ENCODE results near the gene MAP3K20. TPM values are rescaled to one million over a fixed set of nuclear protein-coding genes. Genes with fewer than 3 reads are reported as not detected.
"Not testable (repeated sequence)": the region's sequence is repeated elsewhere in the genome, so short reads cannot be mapped to it uniquely, and the experiment has no call there.

Gene MAP3K20
- total RNA-seq, 5 donors from 2014 or later (not counting 1 experiment from before 2014, with no cell fraction given): 1.1 to 3.0 (median 1.4) TPM

DNA sequence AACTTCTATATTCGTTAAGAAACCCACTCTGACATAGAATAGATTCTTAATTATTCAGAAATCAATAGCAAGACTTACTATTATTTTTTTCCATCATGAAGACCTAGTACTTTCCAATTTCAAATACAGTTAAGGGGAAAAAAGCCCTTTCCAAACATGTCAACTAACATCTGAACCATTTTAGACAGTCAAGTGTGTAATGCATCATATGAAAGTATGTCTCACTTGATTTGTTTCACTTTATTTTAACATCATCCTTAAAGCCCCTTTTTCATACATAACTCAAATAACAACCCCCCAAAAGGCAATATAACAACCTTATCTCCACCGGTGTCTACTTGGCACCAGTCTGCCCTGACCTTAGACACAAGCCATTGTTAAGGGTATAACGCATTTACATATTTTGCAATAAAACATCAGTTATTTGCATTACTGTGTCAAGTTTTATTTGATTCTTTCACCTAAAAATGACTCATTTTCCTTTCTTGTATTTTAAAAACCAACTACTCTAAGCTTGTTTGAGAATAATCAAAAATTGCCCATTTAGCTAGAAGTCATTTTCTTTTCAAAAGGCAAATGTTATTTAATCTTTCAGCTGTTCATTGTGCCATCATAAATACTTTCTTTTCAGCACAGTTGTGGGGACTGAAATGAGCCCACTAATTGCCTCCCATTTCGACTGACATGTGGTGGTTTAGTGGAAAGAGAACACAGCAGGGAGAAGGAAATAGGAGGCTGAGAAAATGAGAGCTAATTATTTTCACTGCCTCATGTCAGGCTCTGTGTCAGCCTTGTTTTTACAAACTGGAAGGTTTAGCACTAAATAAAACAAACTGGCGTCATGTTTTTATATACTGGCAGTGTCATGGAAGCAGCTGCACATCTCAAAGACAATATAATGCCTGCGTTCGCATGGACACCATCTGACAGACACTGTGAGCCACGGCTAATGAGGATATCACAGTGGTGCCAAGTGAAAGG, 174.3 kb downstream of the MAP3K20 start:
- Histone ChIP-seq H3K9me3 (no peaks in the 10 kb centered on the region), H3K27me3 (replicated peaks in 1 of 2; ENCODE audit: control insufficient read depth in 2 of 2, extremely low read depth in 1 of 2, insufficient read depth in 2 of 2, low read length in 1 of 2) (no peaks in the 10 kb centered on the region), H3K27ac (ENCODE audit: low read length) (no peak overlapping the region), H3K36me3 (ENCODE audit: control insufficient read depth in 2 of 2, extremely low read depth in 1 of 2, insufficient read depth in 1 of 2, low read length in 1 of 2) (no peaks in the 10 kb centered on the region), H3K4me1 (ENCODE audit: control insufficient read depth in 1 of 2, extremely low read depth in 1 of 2, insufficient read depth in 2 of 2, low read length in 2 of 2) (no peaks in the 10 kb centered on the region), H3K4me3 (ENCODE audit: control insufficient read depth in 1 of 2, extremely low read depth in 1 of 2, low read length in 1 of 2) (no peak overlapping the region)
- CTCF ChIA-PET: no interaction called here
- Mint-ChIP-seq H3K4me1 (no peaks in the 10 kb centered on the region), H3K36me3 (no peaks in the 10 kb centered on the region), H3K27ac (no peak overlapping the region), H3K27me3 (peaks cover 0 to 6% of the 10 kb centered on the region in 2 donors), H3K9me3 (no peaks in the 10 kb centered on the region), H3K4me3 (no peak overlapping the region)
- DNase-seq (no peak), ATAC-seq (replicated peaks in 1 of 4) (no peak)
- WGBS (ENCODE audit: insufficient coverage): 63% methylated on average over 4 of the region's 8 CpGs
- POLR2A ChIA-PET: no interaction called here

DNA sequence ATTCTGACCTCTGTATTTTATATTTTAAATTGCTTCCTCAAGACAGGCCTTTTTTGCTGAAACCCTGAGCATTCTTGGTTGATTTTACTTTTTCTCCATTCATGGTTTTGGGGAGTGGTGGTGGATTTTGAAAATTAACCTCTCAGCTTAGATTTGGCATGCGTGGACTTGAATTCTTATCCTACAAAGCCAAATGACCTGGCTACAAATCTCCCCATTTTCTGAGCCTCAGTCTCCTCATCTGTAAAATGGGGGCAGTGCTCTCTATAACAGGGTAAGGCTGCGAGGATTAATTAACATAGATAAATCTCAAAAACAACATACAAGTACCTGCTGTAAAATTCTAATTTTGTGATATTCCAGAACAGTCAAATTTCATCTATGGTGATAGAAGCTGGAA, 175.6 kb downstream of the MAP3K20 start:
- Histone ChIP-seq H3K27me3 (replicated peaks in 1 of 2; ENCODE audit: control insufficient read depth in 2 of 2, extremely low read depth in 1 of 2, insufficient read depth in 2 of 2, low read length in 1 of 2) (peaks cover 0 to 6% of the 10 kb centered on the region in 2 experiments), H3K4me1 (ENCODE audit: control insufficient read depth in 1 of 2, extremely low read depth in 1 of 2, insufficient read depth in 2 of 2, low read length in 2 of 2) (no peaks in the 10 kb centered on the region), H3K4me3 (ENCODE audit: control insufficient read depth in 1 of 2, extremely low read depth in 1 of 2, low read length in 1 of 2) (no peak overlapping the region), H3K36me3 (ENCODE audit: control insufficient read depth in 2 of 2, extremely low read depth in 1 of 2, insufficient read depth in 1 of 2, low read length in 1 of 2) (no peaks in the 10 kb centered on the region), H3K27ac (ENCODE audit: low read length) (no peak overlapping the region), H3K9me3 (no peaks in the 10 kb centered on the region)
- no peak for ATAC-seq (replicated peaks in 1 of 4)
- Mint-ChIP-seq H3K36me3 (no peaks in the 10 kb centered on the region), H3K4me3 (no peak overlapping the region), H3K4me1 (no peaks in the 10 kb centered on the region), H3K27me3 (peaks cover 6 to 8% of the 10 kb centered on the region in 2 donors), H3K27ac (no peak overlapping the region), H3K9me3 (no peaks in the 10 kb centered on the region)
- CTCF ChIA-PET: no interaction called here
- DNase-seq: no peak
- no CpG with 5 or more reads among the region's 2 CpGs for WGBS (ENCODE audit: insufficient coverage)
- POLR2A ChIA-PET: no interaction called here

DNA sequence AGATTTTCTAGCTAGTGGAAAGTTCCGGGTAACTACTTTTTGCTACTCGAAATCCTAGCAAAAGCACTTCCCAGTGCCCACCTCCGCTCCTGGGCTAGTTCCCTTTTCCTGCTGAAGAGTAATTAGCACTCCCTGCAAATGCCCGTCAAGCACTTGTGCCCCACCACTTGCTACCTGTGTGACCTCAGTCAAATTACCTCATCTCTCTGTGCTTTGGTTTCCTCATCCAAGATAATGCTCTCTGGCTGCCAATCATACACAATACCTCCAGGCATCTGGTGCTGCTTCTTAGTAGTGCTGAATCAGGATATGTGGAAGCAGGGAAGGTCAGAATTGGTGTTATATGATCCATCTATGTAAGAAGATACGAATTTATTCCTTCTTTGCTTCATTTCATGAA, 176.9 kb downstream of the MAP3K20 start:
- ChIA-PET CTCF (interaction anchor here in 1 of 2 donors (0.5 kb wide), 1 partner anchor 8 kb away, joined by 3 read pairs; no protein-coding TSS in a partner anchor), POLR2A (no interaction called here)
- Histone ChIP-seq H3K36me3 (ENCODE audit: control insufficient read depth in 2 of 2, extremely low read depth in 1 of 2, insufficient read depth in 1 of 2, low read length in 1 of 2) (no peaks in the 10 kb centered on the region), H3K9me3 (no peaks in the 10 kb centered on the region), H3K4me3 (ENCODE audit: control insufficient read depth in 1 of 2, extremely low read depth in 1 of 2, low read length in 1 of 2) (no peak overlapping the region), H3K27ac (ENCODE audit: low read length) (no peak overlapping the region), H3K27me3 (replicated peaks in 1 of 2; ENCODE audit: control insufficient read depth in 2 of 2, extremely low read depth in 1 of 2, insufficient read depth in 2 of 2, low read length in 1 of 2) (peaks cover 0 to 6% of the 10 kb centered on the region in 2 experiments), H3K4me1 (ENCODE audit: control insufficient read depth in 1 of 2, extremely low read depth in 1 of 2, insufficient read depth in 2 of 2, low read length in 2 of 2) (no peaks in the 10 kb centered on the region)
- DNase-seq (no peak), ATAC-seq (replicated peaks in 1 of 4) (no peak)
- Mint-ChIP-seq H3K9me3 (no peaks in the 10 kb centered on the region), H3K36me3 (no peaks in the 10 kb centered on the region), H3K4me3 (no peak overlapping the region), H3K4me1 (no peaks in the 10 kb centered on the region), H3K27me3 (peaks cover 6 to 8% of the 10 kb centered on the region in 2 donors), H3K27ac (no peak overlapping the region)
- WGBS (ENCODE audit: insufficient coverage): 94% methylated on average over 4 of the region's 5 CpGs

DNA sequence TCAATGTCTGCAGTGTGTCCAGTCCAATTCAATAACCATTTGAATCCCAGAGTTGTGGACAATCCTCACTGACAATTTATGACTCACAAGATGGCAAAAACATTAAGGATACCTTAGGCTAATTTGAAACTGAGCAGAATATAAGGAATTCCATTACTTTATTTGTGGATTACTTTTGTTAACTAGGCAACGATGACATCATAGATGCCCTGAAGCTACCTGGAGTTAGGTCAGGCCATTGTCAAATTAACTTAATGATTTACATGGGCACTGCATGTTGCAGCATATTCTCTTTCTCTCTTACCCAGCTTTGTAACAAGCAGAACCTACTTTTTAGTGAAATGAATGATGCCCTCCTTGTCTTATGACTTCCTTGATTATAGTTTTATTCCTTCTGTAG, 179.0 kb downstream of the MAP3K20 start:
- no peak overlapping the region for H3K27ac Mint-ChIP-seq
- WGBS (ENCODE audit: insufficient coverage): 100% methylated on average over 1 of the region's 1 CpG
- CTCF ChIA-PET: interaction anchor here in 1 of 2 donors (0.9 kb wide), 1 partner anchor 226 kb away, joined by 4 read pairs; no protein-coding TSS in a partner anchor

DNA sequence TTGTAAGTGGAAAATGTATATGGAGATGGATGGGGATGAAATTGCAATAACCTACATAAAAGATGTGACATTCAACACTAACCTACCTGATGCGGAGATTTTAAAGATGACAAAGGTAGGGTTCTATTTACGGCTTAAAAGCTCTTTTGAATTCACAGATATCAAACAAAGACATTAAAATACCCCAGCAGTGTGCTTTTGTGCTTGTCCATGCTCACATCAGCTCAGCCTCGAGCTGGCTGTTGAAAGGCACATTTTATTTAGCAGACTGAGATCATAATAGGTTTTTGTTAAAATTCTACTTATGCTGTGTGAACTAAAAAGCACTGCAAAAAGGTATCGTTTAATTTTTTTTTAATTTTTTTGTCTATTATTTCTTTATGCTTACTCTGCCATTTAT, 183.1 kb downstream of the MAP3K20 start:
- Mint-ChIP-seq H3K9me3 (no peaks in the 10 kb centered on the region), H3K27ac (no peak overlapping the region), H3K36me3 (no peaks in the 10 kb centered on the region), H3K4me1 (peaks cover 0 to 2% (median 0%) of the 10 kb centered on the region in 3 donors), H3K27me3 (peaks cover 0 to 8% of the 10 kb centered on the region in 2 donors), H3K4me3 (no peak overlapping the region)
- Histone ChIP-seq H3K27me3 (replicated peaks in 1 of 2; ENCODE audit: control insufficient read depth in 2 of 2, extremely low read depth in 1 of 2, insufficient read depth in 2 of 2, low read length in 1 of 2) (peaks cover 0 to 6% of the 10 kb centered on the region in 2 experiments), H3K36me3 (ENCODE audit: control insufficient read depth in 2 of 2, extremely low read depth in 1 of 2, insufficient read depth in 1 of 2, low read length in 1 of 2) (no peaks in the 10 kb centered on the region), H3K4me1 (ENCODE audit: control insufficient read depth in 1 of 2, extremely low read depth in 1 of 2, insufficient read depth in 2 of 2, low read length in 2 of 2) (no peaks in the 10 kb centered on the region), H3K27ac (ENCODE audit: low read length) (no peak overlapping the region), H3K9me3 (no peaks in the 10 kb centered on the region), H3K4me3 (ENCODE audit: control insufficient read depth in 1 of 2, extremely low read depth in 1 of 2, low read length in 1 of 2) (no peak overlapping the region)
- no CpG with 5 or more reads among the region's 4 CpGs for WGBS (ENCODE audit: insufficient coverage)
- ATAC-seq (replicated peaks in 1 of 4) (no peak), DNase-seq (no peak)
- ChIA-PET CTCF (no interaction called here), POLR2A (no interaction called here)

More for the DNA sequence above, 179.0 kb downstream of the MAP3K20 start:
- DNase-seq: no peak
- POLR2A ChIA-PET: no interaction called here
- Mint-ChIP-seq H3K4me3 (no peak overlapping the region), H3K36me3 (no peaks in the 10 kb centered on the region), H3K4me1 (no peaks in the 10 kb centered on the region), H3K27me3 (peaks cover 3 to 8% of the 10 kb centered on the region in 2 donors), H3K9me3 (no peaks in the 10 kb centered on the region)
- Histone ChIP-seq H3K27ac (ENCODE audit: low read length) (no peak overlapping the region), H3K36me3 (ENCODE audit: control insufficient read depth in 2 of 2, extremely low read depth in 1 of 2, insufficient read depth in 1 of 2, low read length in 1 of 2) (no peaks in the 10 kb centered on the region), H3K9me3 (no peaks in the 10 kb centered on the region), H3K4me3 (ENCODE audit: control insufficient read depth in 1 of 2, extremely low read depth in 1 of 2, low read length in 1 of 2) (no peak overlapping the region), H3K4me1 (ENCODE audit: control insufficient read depth in 1 of 2, extremely low read depth in 1 of 2, insufficient read depth in 2 of 2, low read length in 2 of 2) (no peaks in the 10 kb centered on the region), H3K27me3 (replicated peaks in 1 of 2; ENCODE audit: control insufficient read depth in 2 of 2, extremely low read depth in 1 of 2, insufficient read depth in 2 of 2, low read length in 1 of 2) (peaks cover 0 to 6% of the 10 kb centered on the region in 2 experiments)
- no peak for ATAC-seq (replicated peaks in 1 of 4)

DNA sequence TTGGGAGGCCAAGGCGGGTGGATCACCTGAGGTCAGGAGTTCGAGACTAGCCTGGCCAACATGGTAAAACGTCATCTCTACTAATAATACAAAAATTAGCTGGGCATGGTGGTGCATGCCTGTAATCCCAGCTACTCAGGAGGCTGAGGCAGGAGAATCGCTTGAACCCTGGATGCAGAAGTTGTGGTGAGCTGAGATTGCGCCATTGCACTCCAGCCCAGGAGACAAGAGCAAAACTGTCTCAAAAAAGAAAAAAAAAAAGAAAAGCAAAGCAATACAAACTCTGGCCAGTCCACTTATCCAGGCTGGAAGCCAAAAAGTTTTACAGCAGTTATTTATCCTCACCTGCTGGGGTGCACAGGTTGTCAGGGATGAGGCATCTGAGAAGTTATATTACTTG, 186.7 kb downstream of the MAP3K20 start:
- peaks cover 5 to 11% of the 10 kb centered on the region in 2 experiments for H3K4me1 ChIP-seq (ENCODE audit: control insufficient read depth in 1 of 2, extremely low read depth in 1 of 2, insufficient read depth in 2 of 2, low read length in 2 of 2)
- H3K9me3 ChIP-seq; ATAC-seq (replicated peaks in 1 of 4); H3K27me3 Mint-ChIP-seq; H3K27ac ChIP-seq (ENCODE audit: low read length); POLR2A ChIA-PET; H3K4me3 ChIP-seq (ENCODE audit: control insufficient read depth in 1 of 2, extremely low read depth in 1 of 2, low read length in 1 of 2); H3K9me3 Mint-ChIP-seq; H3K36me3 Mint-ChIP-seq; DNase-seq; H3K27me3 ChIP-seq (replicated peaks in 1 of 2; ENCODE audit: control insufficient read depth in 2 of 2, extremely low read depth in 1 of 2, insufficient read depth in 2 of 2, low read length in 1 of 2); H3K36me3 ChIP-seq (ENCODE audit: control insufficient read depth in 2 of 2, extremely low read depth in 1 of 2, insufficient read depth in 1 of 2, low read length in 1 of 2); CTCF ChIA-PET; H3K27ac Mint-ChIP-seq; H3K4me3 Mint-ChIP-seq: not testable (repeated sequence)
- WGBS (ENCODE audit: insufficient coverage): 100% methylated on average over 1 of the region's 5 CpGs
- peaks cover 13 to 15% (median 14%) of the 10 kb centered on the region in 3 donors for H3K4me1 Mint-ChIP-seq
